IMR-90 (cell line): ENCODE data around the gene LRRC1. TPM values are rescaled to one million over a fixed set of nuclear protein-coding genes. Genes with fewer than 3 reads are reported as not detected.

ENCODE experiments used
- ATAC-seq: fragments of 200-7000 bp; cut with Tn5 transposase; 2 replicates; pipeline ENCODE4 v1.9.1; 2020; ENCODE audit warnings: low read depth, mild to moderate bottlenecking, moderate library complexity
- BruUV-seq: library from RNA; stranded (reverse); fragments of 400-500 nt; replicated peaks from 2 replicates; lab custom pipeline; 2021; lab: Mats Ljungman, UMichigan
- CTCF ChIA-PET: fragments of 300-600 bp; formaldehyde crosslinking; extraction: SDS; loops from one replicate; lab custom pipeline; 2021; ENCODE audit warnings: antibody characterized with exemption; lab: Yijun Ruan, JAX
- POLR2A ChIA-PET: fragments of 300-600 bp; sonication (Branson Sonifier 250); formaldehyde crosslinking; loops from one replicate; lab custom pipeline; 2022; ENCODE audit warnings: antibody characterized with exemption; ENCODE audit not compliant: unreplicated experiment; lab: Charles Lee
- DNase-seq: peaks from one replicate; pipeline ENCODE4 v3.0.0; 2013
- H2AFZ ChIP-seq: replicated peaks from 2 replicates; pipeline ENCODE3; 2013; ENCODE audit warnings: low read length, mild to moderate bottlenecking; ENCODE audit not compliant: poor library complexity
- H2AK5ac ChIP-seq: 2 replicates; pipeline ENCODE4 v1.6.1; 2013; ENCODE audit warnings: low read depth, low read length, inconsistent platforms
- H2AK9ac ChIP-seq: replicated peaks from 2 replicates; pipeline ENCODE3; 2013; ENCODE audit warnings: mild to moderate bottlenecking, low read depth, low read length, moderate library complexity; ENCODE audit not compliant: poor library complexity
- H2BK120ac ChIP-seq: 2 replicates; pipeline ENCODE4 v1.6.1; 2013; ENCODE audit warnings: low read depth, low read length, inconsistent platforms
- H2BK15ac ChIP-seq: 3 replicates; pipeline ENCODE4 v1.6.1; 2013; ENCODE audit warnings: low read depth, low read length, inconsistent platforms
- H2BK20ac ChIP-seq: 2 replicates; pipeline ENCODE4 v1.6.1; 2013; ENCODE audit warnings: low read depth, mild to moderate bottlenecking, inconsistent platforms, low read length, moderate library complexity
- H2BK5ac ChIP-seq: 2 replicates; pipeline ENCODE4 v1.6.1; 2013; ENCODE audit warnings: mild to moderate bottlenecking, low read depth, low read length, inconsistent platforms; ENCODE audit not compliant: poor library complexity, severe bottlenecking
- H3K14ac ChIP-seq: replicated peaks from 2 replicates; pipeline ENCODE4 v1.6.1; 2013; ENCODE audit warnings: low read depth, low read length, inconsistent platforms
- H3K18ac ChIP-seq: 2 replicates; pipeline ENCODE4 v1.6.1; 2013; ENCODE audit warnings: low read depth, low read length, control low read depth
- H3K23ac ChIP-seq: 2 replicates; pipeline ENCODE4 v1.6.1; 2013; ENCODE audit warnings: low read depth, low read length, inconsistent platforms
- H3K27ac ChIP-seq: 2 replicates; pipeline ENCODE4 v1.5.1; 2013; ENCODE audit warnings: mild to moderate bottlenecking, control low read depth, low read length; ENCODE audit not compliant: insufficient read depth
- H3K27me3 ChIP-seq: 2 replicates; pipeline ENCODE4 v1.6.1; 2013; ENCODE audit warnings: low read length; ENCODE audit not compliant: control insufficient read depth, insufficient read depth
- H3K36me3 ChIP-seq: 2 replicates; pipeline ENCODE4 v1.6.1; 2013; ENCODE audit warnings: low read length, mixed read lengths; ENCODE audit not compliant: control insufficient read depth, insufficient read depth
- H3K4ac ChIP-seq: 2 replicates; pipeline ENCODE4 v1.6.1; 2013; ENCODE audit warnings: low read depth, low read length, inconsistent platforms
- H3K4me1 ChIP-seq: 2 replicates; pipeline ENCODE4 v1.6.1; 2013; ENCODE audit warnings: low read length, mixed read lengths; ENCODE audit not compliant: control insufficient read depth, insufficient read depth
- H3K4me2 ChIP-seq: 2 replicates; pipeline ENCODE4 v1.6.1; 2013; ENCODE audit warnings: low read depth, mild to moderate bottlenecking, control low read depth, low read length, moderate library complexity
- H3K4me3 ChIP-seq: 2 replicates; pipeline ENCODE4 v1.5.1; 2013; ENCODE audit warnings: low read depth, mild to moderate bottlenecking, control low read depth, low read length, moderate library complexity; ENCODE audit not compliant: insufficient read depth
- H3K56ac ChIP-seq: 2 replicates; pipeline ENCODE4 v1.6.1; 2013; ENCODE audit warnings: low read length, inconsistent platforms; ENCODE audit not compliant: insufficient read depth; ENCODE audit errors: extremely low read depth
- H3K79me1 ChIP-seq, 2 experiments: 2 replicates each; pipeline ENCODE4 v1.6.1; 2013; ENCODE audit warnings: low read length in 2 of 2, inconsistent platforms in 1 of 2, low read depth in 1 of 2
- H3K9ac ChIP-seq: 2 replicates; pipeline ENCODE4 v1.6.1; 2013; ENCODE audit warnings: low read depth, low read length, control low read depth
- H3K9me1 ChIP-seq: 2 replicates; pipeline ENCODE4 v1.6.1; 2013; ENCODE audit warnings: low read length, inconsistent platforms; ENCODE audit not compliant: insufficient read depth
- H3K9me3 ChIP-seq: 2 replicates; pipeline ENCODE4 v1.6.1; 2013; ENCODE audit warnings: low read length; ENCODE audit not compliant: control insufficient read depth, insufficient read depth
- H4K20me1 ChIP-seq: 2 replicates; pipeline ENCODE4 v1.6.1; 2013; ENCODE audit warnings: low read length, inconsistent platforms; ENCODE audit not compliant: insufficient read depth
- H4K5ac ChIP-seq: 2 replicates; pipeline ENCODE4 v1.6.1; 2013; ENCODE audit warnings: mild to moderate bottlenecking, low read depth, low read length, control low read depth
- H4K8ac ChIP-seq, 2 experiments: 2 replicates each; pipeline ENCODE4 v1.6.1; 2013; ENCODE audit warnings: low read depth in 2 of 2, low read length in 2 of 2, control low read depth in 1 of 2, inconsistent platforms in 1 of 2
- H4K91ac ChIP-seq: 2 replicates; pipeline ENCODE4 v1.6.1; 2013; ENCODE audit warnings: low read depth, low read length, inconsistent platforms; ENCODE audit not compliant: insufficient read depth
- CEBPB ChIP-seq: IDR thresholded peaks from 2 replicates; pipeline ENCODE4 v1.6.1; 2012; ENCODE audit warnings: low read depth, low read length, improper control_type of control experiment
- CHD1 ChIP-seq: IDR thresholded peaks from 2 replicates; pipeline ENCODE4 v1.6.1; 2012; ENCODE audit warnings: low read depth, low read length, improper control_type of control experiment
- WGBS, 2 experiments: methylation state at CpG; one replicate each; pipeline versions ENCODE4 v1.1.5 to v1.1.7; 2013; ENCODE audit warnings: missing lambda C conversion rate in 2 of 2; ENCODE audit not compliant: insufficient read length in 1 of 2; ENCODE audit errors: extremely low coverage in 2 of 2; 5-methylcytosine and 5-hydroxymethylcytosine counted together
- dilution Hi-C: fragments of 300-500 bp; cut with HindIII; formaldehyde crosslinking; loops from one replicate; pipeline ENCODE4 v1.14.3; 2018; ENCODE audit warnings: low sequenced_read_pairs; ENCODE audit not compliant: unreplicated experiment
- in situ Hi-C: fragments of 300-500 bp; cut with MboI; formaldehyde crosslinking; loops from 3 replicates; pipeline ENCODE4 v1.14.3; 2019; ENCODE audit warnings: low sequenced_read_pairs, inconsistent platforms, mixed read lengths
- intact Hi-C: fragments of 100-400 bp; cut with micrococcal nuclease; formaldehyde crosslinking; loops from 2 replicates; pipeline ENCODE4 v1.10.0; 2022
- polyA plus RNA-seq, 3 experiments: library from polyadenylated mRNA; depleted of rRNA; stranded (reverse); fragments of >200 nt; gene quantifications; 2 replicates each; pipeline ENCODE4 v1.2.3, GENCODE V29; 2012; ENCODE audit warnings: low replicate concordance in 1 of 3
- total RNA-seq: library from RNA; depleted of rRNA; stranded (reverse); fragments of >200 nt; gene quantifications from 2 replicates; pipeline ENCODE4 v1.2.3, GENCODE V29; 2012

The LRRC1 gene
- total and polyA plus RNA-seq, 2 of the 4 experiments (the other 2 are of a cell fraction): 5.1 to 6.1 TPM

- ATAC-seq: no peak
- no peak overlapping the region for H2BK15ac ChIP-seq
- no peak overlapping the region for H3K56ac ChIP-seq
- 100% methylated on average over 2 of the region's 9 CpGs; no CpG with 5 or more reads in 1 of the 2 experiments for WGBS, 2 experiments
- H4K5ac ChIP-seq: no peak overlapping the region
- dilution Hi-C loops (no loop called here), in situ Hi-C loops (no loop called here), intact Hi-C loops (no loop called here)
- BruUV-seq: no TSS peak
- no peak overlapping the region for H3K9ac ChIP-seq
- ChIA-PET CTCF (no interaction called here), POLR2A (no interaction called here)
- DNase-seq: no peak
- no peaks in the 10 kb centered on the region for H3K27me3 ChIP-seq
- no peak overlapping the region for H4K91ac ChIP-seq
- H3K18ac ChIP-seq: no peak overlapping the region
- no peak overlapping the region for H2BK5ac ChIP-seq
- H3K23ac ChIP-seq: no peak overlapping the region
- peaks cover 15 to 21% of the 10 kb centered on the region in 2 experiments for H3K79me1 ChIP-seq
- H4K8ac ChIP-seq: no peak overlapping the region
- H2AK9ac ChIP-seq: no peak overlapping the region
- no peak overlapping the region for H3K14ac ChIP-seq
- H3K36me3 ChIP-seq: no peaks in the 10 kb centered on the region
- no peak overlapping the region for H2AFZ ChIP-seq
- no peak overlapping the region for H2BK20ac ChIP-seq
- H3K27ac ChIP-seq: no peak overlapping the region
- no peak overlapping the region for H3K4me2 ChIP-seq
- TF ChIP-seq CEBPB (no peak), CHD1 (no peak)
- H3K9me3 ChIP-seq: no peaks in the 10 kb centered on the region
- H3K4ac ChIP-seq: no peak overlapping the region
- no peak overlapping the region for H3K4me3 ChIP-seq
- no peaks in the 10 kb centered on the region for H3K9me1 ChIP-seq
- no peaks in the 10 kb centered on the region for H3K4me1 ChIP-seq
- no peak overlapping the region for H2BK120ac ChIP-seq
- no peaks in the 10 kb centered on the region; the same call in 1 of the 2 replicates for H4K20me1 ChIP-seq
- no peak overlapping the region for H2AK5ac ChIP-seq
These were observed 50.7 kb downstream of the LRRC1 start for GRCh38 chr6:53845280-53846195.
